MM.1S (cell line): ENCODE data around the gene ASPSCR1.
A peak's percentile ranks its signal among the peaks of the same experiment; 100 is the strongest.

Source experiments
- DNase-seq: peaks from one replicate; pipeline ENCODE4 v3.0.0-alpha.2; 2015
- H2AFZ ChIP-seq: fragments of 300-600 bp; sonication (generic); 2 replicates; pipeline ENCODE4 v1.6.0; 2016; ENCODE audit warnings: antibody characterized with exemption, low read length
- H3F3A ChIP-seq: fragments of 300-600 bp; sonication (generic); 2 replicates; pipeline ENCODE4 v1.6.1; 2016; ENCODE audit warnings: mild to moderate bottlenecking, antibody characterized with exemption, low read length, moderate library complexity, mixed read lengths; ENCODE audit not compliant: insufficient read depth
- H3K27ac ChIP-seq: fragments of 300-600 bp; sonication (generic); 2 replicates; pipeline ENCODE4 v1.5.1; 2016; ENCODE audit warnings: mild to moderate bottlenecking, low read length
- H3K27me3 ChIP-seq: fragments of 300-600 bp; sonication (generic); replicated peaks from 2 replicates; pipeline ENCODE4 v1.6.0; 2016; ENCODE audit warnings: low read length; ENCODE audit not compliant: insufficient read depth
- H3K36me3 ChIP-seq: fragments of 300-600 bp; sonication (generic); replicated peaks from 2 replicates; pipeline ENCODE4 v1.6.1; 2016; ENCODE audit warnings: mild to moderate bottlenecking, low read length, mixed read lengths; ENCODE audit not compliant: insufficient read depth
- H3K4me1 ChIP-seq: fragments of 300-600 bp; sonication (generic); 2 replicates; pipeline ENCODE4 v1.6.1; 2016; ENCODE audit warnings: low read length, mixed read lengths
- H3K4me2 ChIP-seq: fragments of 300-600 bp; sonication (generic); 2 replicates; pipeline ENCODE4 v1.6.0; 2016; ENCODE audit warnings: low read depth, low read length
- H3K4me3 ChIP-seq: fragments of 300-600 bp; sonication (generic); 2 replicates; pipeline ENCODE4 v1.5.1; 2016; ENCODE audit warnings: low read length, mixed read lengths
- H3K79me2 ChIP-seq: fragments of 300-600 bp; sonication (generic); 2 replicates; pipeline ENCODE4 v1.6.1; 2016; ENCODE audit warnings: mixed run types, low read length, mixed read lengths
- H3K9ac ChIP-seq: fragments of 300-600 bp; sonication (generic); 2 replicates; pipeline ENCODE4 v1.6.1; 2016; ENCODE audit warnings: low read length, mixed read lengths
- H3K9me2 ChIP-seq: fragments of 300-600 bp; sonication (generic); replicated peaks from 2 replicates; pipeline ENCODE4 v1.6.1; 2016; ENCODE audit warnings: mild to moderate bottlenecking, low read length, mixed read lengths; ENCODE audit not compliant: insufficient read depth
- H3K9me3 ChIP-seq: fragments of 300-600 bp; sonication (generic); replicated peaks from 2 replicates; pipeline ENCODE4 v1.6.1; 2016; ENCODE audit warnings: mild to moderate bottlenecking, low read length, mixed read lengths; ENCODE audit not compliant: insufficient read depth
- H4K20me1 ChIP-seq: fragments of 300-600 bp; sonication (generic); 2 replicates; pipeline ENCODE4 v1.6.1; 2016; ENCODE audit warnings: mild to moderate bottlenecking, low read length, moderate library complexity, mixed read lengths; ENCODE audit not compliant: insufficient read depth
- CTCF ChIP-seq: fragments of 300-600 bp; sonication (generic); IDR thresholded peaks from 2 replicates; pipeline ENCODE4 v1.5.1; 2016; ENCODE audit warnings: antibody characterized with exemption, low read length, mixed read lengths
- EZH2 ChIP-seq: fragments of 300-600 bp; sonication (generic); optimal IDR thresholded peaks from 2 replicates; pipeline ENCODE3; 2017; ENCODE audit warnings: low read depth, mild to moderate bottlenecking, antibody characterized with exemption, low read length, mixed read lengths
- EZH2phosphoT487 ChIP-seq: fragments of 300-600 bp; sonication (generic); IDR thresholded peaks from 2 replicates; pipeline ENCODE4 v1.6.1; 2018; ENCODE audit warnings: antibody characterized with exemption, low read length

Gene ASPSCR1

GRCh38 chr17:82049106-82049505 lies 71.7 kb downstream of the ASPSCR1 start:
- Histone ChIP-seq H3K9me2 (no peaks in the 10 kb centered on the region), H3F3A (no peaks in the 10 kb centered on the region), H3K27me3 (no peaks in the 10 kb centered on the region), H3K9me3 (no peaks in the 10 kb centered on the region), H3K4me3 (no peak overlapping the region), H3K9ac (no peak overlapping the region), H3K36me3 (no peaks in the 10 kb centered on the region; the same call in 1 of the 2 replicates), H3K4me2 (no peak overlapping the region), H2AFZ (no peak overlapping the region), H4K20me1 (no peaks in the 10 kb centered on the region), H3K27ac (no peak overlapping the region), H3K4me1 (peaks cover 7% of the 10 kb centered on the region; the same call in 1 of the 2 replicates), H3K79me2 (peaks cover 24% of the 10 kb centered on the region)
- TF ChIP-seq EZH2phosphoT487 (no peak), EZH2 (no peak), CTCF (no peak)
- no peak for DNase-seq

DNA sequence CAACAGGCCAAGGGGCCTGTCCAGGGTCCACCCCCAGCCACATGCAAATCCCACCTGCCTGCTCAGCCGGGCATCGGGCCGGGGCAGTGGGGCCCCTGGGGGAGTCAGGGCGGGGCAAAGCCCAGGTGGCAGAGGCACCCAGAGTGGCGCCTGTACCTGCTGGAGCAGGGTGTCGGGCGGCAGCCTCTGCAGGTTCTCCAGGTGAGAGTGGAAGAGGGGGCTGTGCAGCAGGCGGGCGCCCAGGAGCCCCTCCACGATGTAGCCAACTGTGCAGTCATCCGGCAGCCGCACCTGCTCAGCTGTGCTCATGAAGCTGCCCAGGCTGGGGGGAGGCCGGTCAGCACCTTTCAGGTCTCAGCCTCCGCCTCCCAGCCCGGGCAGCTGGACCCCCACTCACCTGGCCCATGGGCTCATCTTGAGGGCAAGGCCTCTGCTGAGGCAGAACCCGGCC lies 72.1 kb downstream of the ASPSCR1 start:
- TF ChIP-seq CTCF, result no peak
- no peak for TF ChIP-seq EZH2phosphoT487
- no peak for TF ChIP-seq EZH2

GRCh38 chr17:82050152-82050760 lies 72.8 kb downstream of the ASPSCR1 start:
- Histone ChIP-seq H3K9me3 (no peaks in the 10 kb centered on the region), H2AFZ (no peak overlapping the region), H3K9me2 (no peaks in the 10 kb centered on the region), H4K20me1 (no peaks in the 10 kb centered on the region), H3K4me3 (no peak overlapping the region; the same call in 1 of the 2 replicates), H3K4me2 (peak overlapping the region; percentile 94), H3K27me3 (no peaks in the 10 kb centered on the region), H3K27ac (no peak overlapping the region), H3K79me2 (peaks cover 24% of the 10 kb centered on the region), H3K9ac (no peak overlapping the region), H3K36me3 (no peaks in the 10 kb centered on the region; the same call in 1 of the 2 replicates), H3F3A (no peaks in the 10 kb centered on the region), H3K4me1 (peaks cover 7% of the 10 kb centered on the region; the same call in 1 of the 2 replicates)
- no peak for DNase-seq
- TF ChIP-seq EZH2 (no peak), EZH2phosphoT487 (no peak), CTCF (no peak)

More for the DNA sequence above, 72.1 kb downstream of the ASPSCR1 start:
- peaks cover 7% of the 10 kb centered on the region; the same call in 1 of the 2 replicates for H3K4me1 ChIP-seq
- no peak for DNase-seq
- no peak overlapping the region for H3K27ac ChIP-seq
- H3K4me3 ChIP-seq, result no peak overlapping the region
- no peaks in the 10 kb centered on the region for H3K9me3 ChIP-seq
- H3K27me3 ChIP-seq, result no peaks in the 10 kb centered on the region
- H3K36me3 ChIP-seq, result no peaks in the 10 kb centered on the region; the same call in 1 of the 2 replicates
- H4K20me1 ChIP-seq, result no peaks in the 10 kb centered on the region
- no peaks in the 10 kb centered on the region for H3K9me2 ChIP-seq
- H3K9ac ChIP-seq, result no peak overlapping the region
- H3K4me2 ChIP-seq, result no peak overlapping the region
- H2AFZ ChIP-seq, result no peak overlapping the region
- H3F3A ChIP-seq, result no peaks in the 10 kb centered on the region
- peaks cover 24% of the 10 kb centered on the region for H3K79me2 ChIP-seq
